ENCODE results near the gene LRRC3B.

GRCh38 chr3:26675336-26675735, 52.8 kb downstream of the LRRC3B start:
- TF ChIP-seq POLR2AphosphoS5 (IDR thresholded peaks at IDR 0.05; ENCODE audit: low read depth, low read length) (no peak), TAF1 (IDR thresholded peaks at IDR 0.05; ENCODE audit: borderline replicate concordance, insufficient read depth, low read length) (no peak)
